ENCODE results near the gene CCDC14.

DNA sequence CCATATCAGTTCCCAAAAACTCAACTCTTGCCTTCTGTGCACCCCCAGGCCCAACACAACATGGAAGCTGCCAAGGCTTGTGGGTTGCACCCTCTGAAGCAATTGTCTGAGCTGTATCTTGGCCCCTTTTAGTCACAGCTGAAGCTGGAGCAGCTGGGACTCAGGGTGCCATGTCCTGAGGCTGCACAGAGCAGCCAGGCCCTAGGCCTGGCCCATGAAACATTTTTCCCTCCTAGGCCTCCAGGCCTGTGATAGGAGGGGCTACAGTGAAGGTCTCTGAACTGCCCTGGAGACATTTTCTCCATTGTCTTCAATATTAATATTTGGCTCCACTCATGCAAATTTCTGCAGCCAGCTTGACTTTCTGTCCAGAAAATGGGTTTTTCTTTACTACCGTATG is 68.8 kb downstream of the CCDC14 start:
- TF ChIP-seq POLR2AphosphoS5 (IDR thresholded peaks at IDR 0.05; ENCODE audit: borderline replicate concordance, low read depth, low read length) (no peak), EZH2 (IDR thresholded peaks at IDR 0.05) (no peak)
